ENCODE results near the gene TOR1A.

DNA sequence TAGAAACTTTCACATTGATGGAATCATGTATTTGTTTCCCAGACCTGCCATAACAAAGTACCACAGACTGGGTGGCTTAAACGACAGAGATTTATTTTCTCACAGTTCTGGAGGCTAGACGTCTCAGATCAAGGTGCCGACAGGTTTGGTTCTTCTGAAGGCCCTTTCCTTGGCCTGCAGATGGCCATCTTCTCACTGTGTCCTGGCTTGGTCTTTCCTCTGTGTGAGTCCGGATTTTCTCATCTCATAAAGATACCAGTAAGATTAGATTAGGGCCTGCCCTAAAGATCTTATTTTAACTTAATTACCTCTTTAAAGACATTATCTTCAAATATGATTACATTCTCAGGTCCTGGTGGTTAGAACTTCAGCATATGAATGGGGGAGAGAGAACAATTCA lies 17.1 kb upstream of the TOR1A start:
- TF ChIP-seq CTCF (optimal IDR thresholded peaks at IDR 0.05 in 1 of 3, IDR thresholded peaks at IDR 0.05 in 1 of 3, conservative IDR thresholded peaks at IDR 0.05 in 1 of 3; ENCODE audit: extremely low read depth in 1 of 3, insufficient read depth in 2 of 3, low read length in 3 of 3) (no peak), EZH2 (IDR thresholded peaks at IDR 0.05; ENCODE audit: low read length) (no peak)

All from keratinocyte (primary cell).